ENCODE results near the gene TMEM25.
"Not testable (repeated sequence)": the region's sequence is repeated elsewhere in the genome, so short reads cannot be mapped to it uniquely, and the experiment has no call there.

The TMEM25 gene

DNA sequence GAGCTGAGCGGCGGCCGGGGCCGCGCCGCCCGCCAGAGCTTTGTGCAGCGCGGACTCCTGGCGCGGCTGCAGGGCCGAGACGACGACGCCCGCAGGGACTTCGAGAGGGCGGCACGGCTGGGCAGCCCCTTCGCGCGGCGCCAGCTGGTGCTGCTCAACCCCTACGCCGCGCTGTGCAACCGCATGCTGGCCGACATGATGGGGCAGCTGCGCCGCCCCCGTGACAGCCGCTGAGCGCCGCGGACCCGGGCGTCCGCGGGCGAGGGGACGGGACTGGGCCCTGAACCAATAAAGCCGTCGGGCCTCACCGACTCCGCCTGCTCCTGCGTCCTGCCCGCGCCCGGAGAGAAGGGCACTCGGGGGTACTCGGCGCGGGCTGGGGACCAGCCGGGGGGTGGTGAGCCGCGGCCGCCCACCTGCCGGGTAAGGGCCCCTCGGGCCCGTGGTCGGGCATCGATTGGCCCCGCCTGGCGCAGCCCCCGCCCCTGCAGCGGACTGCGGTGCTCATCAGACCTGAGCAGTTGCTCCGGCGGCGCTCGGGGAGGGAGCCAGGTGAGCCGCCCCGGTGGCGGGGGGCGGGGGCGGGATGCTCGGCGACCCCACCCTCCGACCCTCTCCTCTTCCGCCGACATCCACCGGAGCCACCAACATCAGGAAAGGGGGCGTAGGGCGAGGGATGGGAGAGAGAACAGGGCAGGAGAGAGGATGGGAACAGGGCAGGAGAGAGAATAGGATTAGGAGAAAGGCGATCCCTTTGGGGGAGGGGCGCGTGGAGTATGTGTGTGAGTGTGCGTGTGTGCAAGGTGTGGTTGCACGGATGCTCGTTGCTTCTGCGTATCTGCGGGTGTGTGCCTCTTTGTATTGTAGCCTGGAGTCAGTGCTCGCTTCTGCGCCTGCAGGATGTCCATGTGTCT is at the start of gene TMEM25:
TSS of gene TMEM25 (plus strand) at position 510 of the 914 bp plus-strand sequence. CDS start 610 bp downstream, outside the sequence.
- peak; percentile 85 for DNase-seq (ENCODE audit: low read depth, low spot score)

DNA sequence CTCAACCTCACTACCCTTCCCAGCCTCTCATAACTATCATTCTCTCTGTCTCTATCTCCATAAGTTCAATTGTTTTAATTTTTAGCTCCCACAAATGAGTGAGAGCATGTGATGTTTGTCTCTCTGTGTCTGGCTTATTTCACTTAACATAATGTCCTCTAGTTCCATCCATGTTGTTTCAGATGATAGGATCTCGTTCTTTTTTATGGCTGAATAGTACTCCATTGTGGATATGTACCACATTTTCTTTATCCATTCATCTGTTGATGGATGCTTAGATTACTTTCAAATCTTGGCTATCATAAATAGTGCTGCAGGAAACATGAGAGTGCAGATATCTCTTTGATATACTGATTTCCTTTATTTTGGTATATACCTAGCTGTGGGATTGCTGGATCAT is 49.8 kb upstream of the TMEM25 start:
- DNase-seq (ENCODE audit: low read depth, low spot score) = not testable (repeated sequence)

DNA sequence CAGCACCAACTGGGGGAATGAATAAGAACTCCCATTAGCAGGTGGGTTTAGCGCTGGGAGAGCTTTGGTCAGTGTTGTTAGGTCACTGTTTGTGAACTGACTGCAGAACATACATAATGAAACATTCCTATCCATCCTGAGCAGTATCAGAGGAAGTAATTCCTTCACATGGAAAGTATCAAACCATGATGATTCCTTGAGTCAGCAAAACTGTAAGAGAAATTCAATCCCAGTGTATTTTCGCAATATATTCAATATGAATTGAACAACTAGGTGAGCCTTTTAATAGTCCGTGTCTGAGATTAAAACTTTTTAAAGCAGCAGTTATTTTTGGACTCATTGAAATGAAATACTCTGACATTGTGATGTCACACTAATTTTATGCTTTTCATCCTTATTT is 46.6 kb upstream of the TMEM25 start:
- no peak for DNase-seq (ENCODE audit: low read depth, low spot score)

DNA sequence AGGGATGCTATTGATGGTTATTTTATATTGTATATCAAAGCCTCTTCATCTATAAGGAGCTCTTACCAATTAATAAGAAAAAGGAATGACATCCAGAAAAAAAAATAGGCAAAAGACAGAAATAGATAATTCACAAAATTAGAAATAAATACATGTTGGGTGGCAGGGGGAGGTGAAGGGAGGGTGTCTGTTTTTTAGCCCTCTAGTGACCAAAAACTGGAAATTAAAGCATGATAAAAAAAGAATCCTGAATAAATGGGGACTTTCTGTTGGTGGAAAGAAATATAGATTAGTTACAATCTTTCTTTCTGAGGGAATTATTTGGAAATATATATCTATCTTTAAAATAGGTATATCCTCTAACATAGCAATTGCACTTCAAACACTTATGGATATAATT is 45.7 kb upstream of the TMEM25 start:
- no peak for DNase-seq (ENCODE audit: low read depth, low spot score)

DNA sequence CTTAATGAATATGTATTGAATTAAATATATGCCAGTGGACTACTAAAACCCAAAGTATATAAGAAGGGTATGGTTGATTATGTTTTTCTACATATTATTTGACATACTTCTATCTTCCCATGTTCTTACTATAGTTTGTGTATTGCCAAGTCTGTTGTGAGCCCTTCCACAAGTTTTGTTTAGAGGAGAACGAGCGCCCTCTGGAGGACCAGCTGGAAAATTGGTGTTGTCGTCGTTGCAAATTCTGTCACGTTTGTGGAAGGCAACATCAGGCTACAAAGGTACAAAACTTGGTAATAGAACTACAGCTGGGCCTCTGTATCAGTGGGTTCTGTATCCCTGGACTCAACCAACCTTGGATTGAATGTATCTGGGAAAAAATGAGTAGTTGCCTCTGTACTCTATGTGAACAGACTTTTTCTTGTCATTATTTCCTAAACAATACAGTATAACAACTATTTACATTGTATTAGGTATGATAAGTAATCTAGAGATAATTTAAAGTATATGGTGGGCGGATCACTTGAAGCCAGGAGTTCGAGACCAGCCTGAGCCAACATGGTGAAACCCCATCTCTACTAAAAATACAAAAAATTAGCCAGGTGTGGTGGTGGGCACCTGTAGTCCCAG is 42.4 kb upstream of the TMEM25 start:
- peak; percentile 86 for DNase-seq (ENCODE audit: low read depth, low spot score)

DNA sequence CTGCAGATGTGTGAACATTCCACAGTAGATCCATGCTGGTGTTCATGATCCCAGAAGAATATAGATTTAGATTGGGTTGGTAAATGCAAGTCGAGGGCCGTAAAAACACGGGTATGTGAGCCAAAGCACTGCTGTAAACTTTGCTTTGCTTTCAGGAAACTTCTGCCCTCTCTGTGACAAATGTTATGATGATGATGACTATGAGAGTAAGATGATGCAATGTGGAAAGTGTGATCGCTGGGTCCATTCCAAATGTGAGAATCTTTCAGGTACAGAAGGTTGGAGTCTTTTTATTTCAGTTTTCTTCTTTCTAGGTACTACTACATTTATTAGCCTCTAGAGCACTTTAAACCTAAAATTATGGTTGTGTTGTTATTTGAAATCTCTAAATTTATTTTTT is 40.0 kb upstream of the TMEM25 start:
- no peak for DNase-seq (ENCODE audit: low read depth, low spot score)

DNA sequence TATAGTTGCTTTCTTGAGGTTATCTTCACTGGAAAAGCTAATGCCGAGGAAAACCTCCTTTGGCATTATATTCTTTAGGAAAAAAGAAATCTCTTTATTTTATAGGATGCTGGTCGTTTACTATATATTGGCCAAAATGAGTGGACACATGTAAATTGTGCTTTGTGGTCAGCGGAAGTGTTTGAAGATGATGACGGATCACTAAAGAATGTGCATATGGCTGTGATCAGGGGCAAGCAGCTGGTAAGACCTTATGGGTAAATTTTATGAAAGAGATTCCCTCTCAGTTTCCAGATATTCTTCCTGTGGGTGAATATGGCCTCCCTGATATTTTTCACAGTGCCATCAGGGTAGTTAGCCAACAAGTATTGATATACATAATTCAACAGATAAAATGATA is 33.2 kb upstream of the TMEM25 start:
- peak; percentile 64 for DNase-seq (ENCODE audit: low read depth, low spot score)

DNA sequence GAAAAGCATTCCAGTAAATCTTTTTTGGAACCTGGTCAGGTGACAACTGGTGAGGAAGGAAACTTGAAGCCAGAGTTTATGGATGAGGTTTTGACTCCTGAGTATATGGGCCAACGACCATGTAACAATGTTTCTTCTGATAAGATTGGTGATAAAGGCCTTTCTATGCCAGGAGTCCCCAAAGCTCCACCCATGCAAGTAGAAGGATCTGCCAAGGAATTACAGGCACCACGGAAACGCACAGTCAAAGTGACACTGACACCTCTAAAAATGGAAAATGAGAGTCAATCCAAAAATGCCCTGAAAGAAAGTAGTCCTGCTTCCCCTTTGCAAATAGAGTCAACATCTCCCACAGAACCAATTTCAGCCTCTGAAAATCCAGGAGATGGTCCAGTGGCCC is 27.8 kb upstream of the TMEM25 start:
- DNase-seq (ENCODE audit: low read depth, low spot score) = no peak

DNA sequence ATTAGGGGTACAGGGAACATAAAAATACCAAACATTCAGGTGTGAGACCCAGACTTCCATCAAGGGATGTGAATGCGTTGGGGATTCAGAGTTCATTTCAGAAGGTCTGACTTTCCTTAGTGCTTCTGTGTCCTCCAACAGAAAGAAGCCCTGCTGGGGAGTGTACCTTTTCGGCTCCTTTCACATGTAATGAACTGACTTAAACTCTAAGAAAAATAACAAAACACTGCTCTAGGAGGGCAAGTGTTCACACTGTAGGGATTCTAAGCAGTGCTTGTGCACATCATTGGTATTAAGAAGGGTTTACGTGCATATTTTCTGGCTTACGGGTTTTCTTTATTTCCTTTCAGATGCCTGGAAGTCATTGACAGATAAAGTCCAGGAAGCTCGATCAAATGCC is 19.4 kb upstream of the TMEM25 start:
- DNase-seq (ENCODE audit: low read depth, low spot score) = no peak

DNA sequence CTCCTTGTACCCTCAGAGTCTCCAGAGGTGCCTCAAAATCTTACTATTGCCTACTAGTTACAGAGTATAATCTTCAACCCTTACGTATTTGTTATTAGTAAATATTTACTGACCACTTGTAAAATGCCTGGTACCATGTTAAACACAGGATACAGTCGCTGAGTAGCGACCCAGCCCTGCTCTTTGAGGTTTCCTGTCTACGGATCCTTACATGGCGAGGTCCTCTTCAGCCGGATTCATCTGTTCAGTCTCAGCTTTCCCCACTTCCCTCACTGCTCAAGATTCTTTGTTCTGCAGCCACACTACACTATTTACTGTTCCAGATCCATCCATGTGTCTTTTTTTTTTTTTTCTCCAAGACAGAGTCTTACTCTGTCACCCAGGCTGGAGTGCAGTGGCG is 16.9 kb upstream of the TMEM25 start:
- DNase-seq (ENCODE audit: low read depth, low spot score) = no peak

DNA sequence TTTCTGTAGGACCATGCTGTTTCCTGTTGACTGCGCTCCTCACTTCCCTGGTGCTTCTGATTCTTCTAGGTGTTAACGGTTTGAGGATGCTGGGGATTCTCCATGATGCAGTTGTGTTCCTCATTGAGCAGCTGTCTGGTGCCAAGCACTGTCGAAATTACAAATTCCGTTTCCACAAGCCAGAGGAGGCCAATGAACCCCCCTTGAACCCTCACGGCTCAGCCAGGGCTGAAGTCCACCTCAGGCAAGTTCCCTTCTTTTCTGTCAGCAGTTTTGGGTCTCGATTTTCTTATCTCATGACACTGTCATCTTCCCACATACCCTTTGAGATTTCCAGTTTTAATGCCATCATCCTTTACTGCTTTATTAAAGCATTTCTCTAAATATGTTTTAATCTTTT is 11.4 kb upstream of the TMEM25 start:
- DNase-seq (ENCODE audit: low read depth, low spot score) = no peak

DNA sequence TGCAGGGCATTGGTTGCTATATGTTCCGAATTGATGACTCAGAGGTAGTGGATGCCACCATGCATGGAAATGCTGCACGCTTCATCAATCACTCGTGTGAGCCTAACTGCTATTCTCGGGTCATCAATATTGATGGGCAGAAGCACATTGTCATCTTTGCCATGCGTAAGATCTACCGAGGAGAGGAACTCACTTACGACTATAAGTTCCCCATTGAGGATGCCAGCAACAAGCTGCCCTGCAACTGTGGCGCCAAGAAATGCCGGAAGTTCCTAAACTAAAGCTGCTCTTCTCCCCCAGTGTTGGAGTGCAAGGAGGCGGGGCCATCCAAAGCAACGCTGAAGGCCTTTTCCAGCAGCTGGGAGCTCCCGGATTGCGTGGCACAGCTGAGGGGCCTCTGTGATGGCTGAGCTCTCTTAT is 9.1 kb upstream of the TMEM25 start:
- no peak for DNase-seq (ENCODE audit: low read depth, low spot score)

DNA sequence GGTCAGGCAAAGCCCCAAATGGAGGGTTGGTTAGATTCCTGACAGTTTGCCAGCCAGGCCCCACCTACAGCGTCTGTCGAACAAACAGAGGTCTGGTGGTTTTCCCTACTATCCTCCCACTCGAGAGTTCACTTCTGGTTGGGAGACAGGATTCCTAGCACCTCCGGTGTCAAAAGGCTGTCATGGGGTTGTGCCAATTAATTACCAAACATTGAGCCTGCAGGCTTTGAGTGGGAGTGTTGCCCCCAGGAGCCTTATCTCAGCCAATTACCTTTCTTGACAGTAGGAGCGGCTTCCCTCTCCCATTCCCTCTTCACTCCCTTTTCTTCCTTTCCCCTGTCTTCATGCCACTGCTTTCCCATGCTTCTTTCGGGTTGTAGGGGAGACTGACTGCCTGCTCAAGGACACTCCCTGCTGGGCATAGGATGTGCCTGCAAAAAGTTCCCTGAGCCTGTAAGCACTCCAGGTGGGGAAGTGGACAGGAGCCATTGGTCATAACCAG is 8.4 kb upstream of the TMEM25 start:
- peak; percentile 50 for DNase-seq (ENCODE audit: low read depth, low spot score)

DNA sequence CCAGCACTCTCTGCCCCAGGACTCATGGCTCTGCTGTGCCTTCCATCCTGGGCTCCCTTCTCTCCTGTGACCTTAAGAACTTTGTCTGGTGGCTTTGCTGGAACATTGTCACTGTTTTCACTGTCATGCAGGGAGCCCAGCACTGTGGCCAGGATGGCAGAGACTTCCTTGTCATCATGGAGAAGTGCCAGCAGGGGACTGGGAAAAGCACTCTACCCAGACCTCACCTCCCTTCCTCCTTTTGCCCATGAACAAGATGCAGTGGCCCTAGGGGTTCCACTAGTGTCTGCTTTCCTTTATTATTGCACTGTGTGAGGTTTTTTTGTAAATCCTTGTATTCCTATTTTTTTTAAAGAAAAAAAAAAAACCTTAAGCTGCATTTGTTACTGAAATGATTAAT is 6.6 kb upstream of the TMEM25 start:
- no peak for DNase-seq (ENCODE audit: low read depth, low spot score)

DNA sequence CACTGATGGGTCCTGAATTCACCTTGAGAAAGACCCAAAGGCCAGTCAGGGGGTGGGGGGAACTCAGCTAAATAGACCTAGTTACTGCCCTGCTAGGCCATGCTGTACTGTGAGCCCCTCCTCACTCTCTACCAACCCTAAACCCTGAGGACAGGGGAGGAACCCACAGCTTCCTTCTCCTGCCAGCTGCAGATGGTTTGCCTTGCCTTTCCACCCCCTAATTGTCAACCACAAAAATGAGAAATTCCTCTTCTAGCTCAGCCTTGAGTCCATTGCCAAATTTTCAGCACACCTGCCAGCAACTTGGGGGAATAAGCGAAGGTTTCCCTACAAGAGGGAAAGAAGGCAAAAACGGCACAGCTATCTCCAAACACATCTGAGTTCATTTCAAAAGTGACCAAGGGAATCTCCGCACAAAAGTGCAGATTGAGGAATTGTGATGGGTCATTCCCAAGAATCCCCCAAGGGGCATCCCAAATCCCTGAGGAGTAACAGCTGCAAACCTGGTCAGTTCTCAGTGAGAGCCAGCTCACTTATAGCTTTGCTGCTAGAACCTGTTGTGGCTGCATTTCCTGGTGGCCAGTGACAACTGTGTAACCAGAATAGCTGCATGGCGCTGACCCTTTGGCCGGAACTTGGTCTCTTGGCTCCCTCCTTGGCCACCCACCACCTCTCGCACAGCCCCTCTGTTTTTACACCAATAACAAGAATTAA is 6.1 kb upstream of the TMEM25 start:
- no peak for DNase-seq (ENCODE audit: low read depth, low spot score)

DNA sequence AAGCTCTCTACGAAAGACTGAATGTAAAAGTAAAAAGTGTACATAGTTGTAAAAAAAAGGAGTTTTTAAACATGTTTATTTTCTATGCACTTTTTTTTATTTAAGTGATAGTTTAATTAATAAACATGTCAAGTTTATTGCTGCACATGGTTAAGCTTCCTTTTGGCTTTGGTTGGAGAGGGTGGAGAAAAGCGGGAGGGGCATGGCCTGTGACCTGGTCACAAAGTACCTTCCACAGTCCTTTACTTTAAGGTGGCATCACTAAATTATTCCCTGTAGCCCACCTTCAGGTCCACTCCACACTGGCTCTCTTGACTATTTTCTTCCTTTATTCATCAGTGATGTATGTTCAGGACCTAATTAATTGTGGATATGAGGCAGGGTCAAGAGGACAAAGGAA is 4.3 kb upstream of the TMEM25 start:
- DNase-seq (ENCODE audit: low read depth, low spot score) = no peak

DNA sequence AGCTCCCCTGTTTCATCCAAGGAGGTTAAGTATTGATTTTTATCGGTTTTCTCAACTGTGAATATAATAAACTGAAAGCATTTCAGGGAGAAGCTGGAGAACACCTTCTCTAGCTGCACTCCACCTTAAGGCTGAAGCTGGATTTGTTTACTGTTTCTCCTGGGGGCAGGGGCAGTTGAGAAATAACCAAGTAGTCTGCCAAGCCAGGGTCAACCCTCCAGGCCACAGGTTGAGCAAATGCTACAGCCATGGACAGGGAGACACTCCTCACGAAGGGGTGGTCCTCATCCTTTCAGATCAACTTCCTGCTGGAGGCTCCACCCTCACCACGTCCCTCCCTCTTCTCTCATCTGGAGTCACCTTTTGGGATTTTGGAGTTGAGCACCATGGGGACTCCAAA is 3.9 kb upstream of the TMEM25 start, which contains the start of gene TTC36:
TSS of gene TTC36 (plus strand) at position 366 of the 400 bp plus-strand sequence. CDS start at position 387, 21 bp downstream.
- DNase-seq (ENCODE audit: low read depth, low spot score) = no peak

DNA sequence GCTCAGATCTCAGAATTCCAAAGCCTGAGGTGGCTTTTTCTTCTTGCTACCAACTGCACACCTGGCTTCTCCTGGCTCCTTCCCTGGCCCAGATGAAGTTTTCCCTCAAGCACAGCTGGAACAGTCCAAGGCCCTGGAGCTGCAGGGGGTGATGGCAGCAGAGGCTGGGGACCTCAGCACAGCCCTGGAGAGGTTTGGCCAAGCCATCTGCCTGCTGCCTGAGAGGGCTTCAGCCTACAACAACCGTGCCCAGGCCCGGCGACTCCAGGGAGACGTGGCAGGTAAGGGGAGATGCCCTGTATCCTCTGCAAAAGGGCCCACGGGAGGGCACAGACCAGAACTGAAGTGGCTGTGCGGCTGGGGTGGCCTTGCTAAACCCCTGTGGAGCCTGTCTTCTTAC is 2.5 kb upstream of the TMEM25 start:
- DNase-seq (ENCODE audit: low read depth, low spot score) = no peak

DNA sequence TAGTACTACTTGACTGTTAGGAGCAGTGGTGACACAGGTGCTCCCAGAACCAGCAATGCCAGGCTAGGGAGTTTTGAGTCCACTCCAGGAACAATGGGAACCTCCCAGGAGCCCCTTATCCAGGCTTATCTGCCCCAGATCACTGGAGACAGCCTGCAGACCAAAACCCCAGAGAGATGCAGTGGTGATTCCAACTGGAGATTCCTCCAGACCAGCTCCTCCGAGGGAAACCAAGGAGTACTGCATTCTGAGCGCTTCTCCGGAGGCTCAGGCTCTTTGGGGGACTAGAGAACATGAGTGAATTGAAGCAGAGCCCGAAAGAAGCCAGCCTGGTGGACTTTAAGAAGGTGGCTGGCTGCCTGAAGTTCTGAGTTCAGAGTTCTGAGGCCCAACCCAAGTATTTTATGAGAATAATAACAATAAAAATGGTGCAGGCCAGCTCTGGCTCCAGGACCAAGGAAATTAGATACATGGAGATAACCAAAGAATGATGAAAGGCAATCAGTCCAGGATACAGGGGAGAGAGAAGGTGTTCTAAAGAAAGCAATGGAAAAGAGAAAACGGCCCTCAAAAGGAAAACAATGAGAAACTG is 1.3 kb upstream of the TMEM25 start:
- no peak for DNase-seq (ENCODE audit: low read depth, low spot score)

DNA sequence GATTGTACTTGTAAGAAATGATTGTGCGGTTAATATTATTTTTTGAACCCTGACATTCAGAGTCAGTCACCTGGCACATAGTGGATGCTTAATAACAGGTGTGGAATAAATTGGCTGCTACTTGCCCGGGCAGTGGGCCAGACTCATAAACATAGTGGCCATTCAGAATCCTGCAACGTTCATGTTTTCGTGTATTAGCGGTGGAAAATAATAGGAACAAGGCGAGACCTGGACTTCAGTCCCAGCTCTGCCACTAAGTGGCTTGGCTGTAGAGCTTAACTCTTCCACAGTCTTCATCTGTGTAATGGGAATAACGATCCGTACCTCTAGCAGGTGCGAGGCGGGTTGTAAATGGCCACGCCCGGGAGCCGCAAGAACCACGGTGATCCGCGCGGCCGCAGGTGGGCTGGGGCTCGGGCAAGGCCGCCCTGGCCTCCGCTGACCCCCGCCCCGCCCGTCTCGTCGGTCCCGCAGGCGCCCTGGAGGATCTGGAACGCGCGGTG is 761 bp upstream of the TMEM25 start:
- no peak for DNase-seq (ENCODE audit: low read depth, low spot score)

DNA sequence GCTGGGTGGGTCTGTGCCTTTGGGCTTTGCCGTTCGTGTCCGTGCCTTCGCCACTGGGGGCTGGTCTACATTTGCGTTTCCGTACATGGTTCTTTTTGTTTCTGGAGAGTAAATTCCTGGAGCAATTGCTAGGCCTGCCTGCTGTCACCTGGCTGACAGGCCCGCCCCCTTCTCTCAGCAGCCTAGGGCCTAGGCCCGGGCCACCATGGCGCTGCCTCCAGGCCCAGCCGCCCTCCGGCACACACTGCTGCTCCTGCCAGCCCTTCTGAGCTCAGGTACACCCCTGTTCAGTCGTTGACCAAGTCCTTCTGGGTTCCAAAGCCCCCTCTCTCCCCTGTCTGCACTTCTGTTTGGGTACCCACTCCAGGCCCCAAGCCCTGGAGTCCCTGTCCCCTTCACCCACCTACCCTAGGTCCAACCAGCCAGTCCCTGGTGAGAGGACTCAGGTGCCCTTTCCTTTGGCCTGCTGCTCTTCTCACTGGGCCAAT is 649 bp downstream of the TMEM25 start:
- no peak for DNase-seq (ENCODE audit: low read depth, low spot score)

All from astrocyte of the hippocampus (primary cell).